ENCODE data around the gene AS3MT.

Gene AS3MT

GRCh38 chr10:102832248-102832647 lies 37.0 kb upstream of the AS3MT start:
- Histone ChIP-seq H3K4me1 (ENCODE audit: insufficient read depth, low read length) (no peaks in the 10 kb centered on the region), H3K4me3 (ENCODE audit: low read depth in 1 of 2, low read length in 2 of 2) (no peak overlapping the region), H3K4me2 (ENCODE audit: insufficient read depth, low read length) (no peak overlapping the region), H3K79me2 (ENCODE audit: insufficient read depth, low read length) (no peaks in the 10 kb centered on the region), H4K20me1 (ENCODE audit: insufficient read depth, low read length) (no peaks in the 10 kb centered on the region; the same call in 1 of the 2 replicates), H3K36me3 (ENCODE audit: insufficient read depth, low read length) (no peaks in the 10 kb centered on the region), H3K27me3 (ENCODE audit: insufficient read depth, low read length, poor library complexity) (no peaks in the 10 kb centered on the region), H3K9me3 (ENCODE audit: insufficient read depth, low read length, severe bottlenecking) (peaks cover 2% of the 10 kb centered on the region), H2AFZ (ENCODE audit: low read depth, low read length) (no peak overlapping the region), H3K27ac (ENCODE audit: low read length) (no peak overlapping the region), H3K9ac (ENCODE audit: low read depth, low read length) (no peak overlapping the region)
- DNase-seq: no peak
- no peak for ATAC-seq (ENCODE audit: insufficient read depth, low read depth)
- TF ChIP-seq CTCF (IDR thresholded peaks at IDR 0.05; ENCODE audit: borderline replicate concordance, extremely low read depth, low read length, poor library complexity, severe bottlenecking) (no peak), EZH2 (IDR thresholded peaks at IDR 0.05; ENCODE audit: borderline replicate concordance, low read depth, low read length, severe bottlenecking) (no peak)

GRCh38 chr10:102832987-102833386 lies 36.3 kb upstream of the AS3MT start:
- no peak for ATAC-seq (ENCODE audit: insufficient read depth, low read depth)
- Histone ChIP-seq H4K20me1 (ENCODE audit: insufficient read depth, low read length) (no peaks in the 10 kb centered on the region; the same call in 1 of the 2 replicates), H3K79me2 (ENCODE audit: insufficient read depth, low read length) (no peaks in the 10 kb centered on the region), H3K9me3 (ENCODE audit: insufficient read depth, low read length, severe bottlenecking) (peaks cover 9% of the 10 kb centered on the region), H3K4me1 (ENCODE audit: insufficient read depth, low read length) (no peaks in the 10 kb centered on the region), H3K4me3 (ENCODE audit: low read depth in 1 of 2, low read length in 2 of 2) (no peak overlapping the region), H3K4me2 (ENCODE audit: insufficient read depth, low read length) (no peak overlapping the region), H3K27me3 (ENCODE audit: insufficient read depth, low read length, poor library complexity) (no peaks in the 10 kb centered on the region), H3K27ac (ENCODE audit: low read length) (no peak overlapping the region), H2AFZ (ENCODE audit: low read depth, low read length) (no peak overlapping the region), H3K36me3 (ENCODE audit: insufficient read depth, low read length) (no peaks in the 10 kb centered on the region), H3K9ac (ENCODE audit: low read depth, low read length) (no peak overlapping the region)
- DNase-seq: no peak
- TF ChIP-seq EZH2 (IDR thresholded peaks at IDR 0.05; ENCODE audit: borderline replicate concordance, low read depth, low read length, severe bottlenecking) (no peak), CTCF (IDR thresholded peaks at IDR 0.05; ENCODE audit: borderline replicate concordance, extremely low read depth, low read length, poor library complexity, severe bottlenecking) (no peak)

GRCh38 chr10:102834143-102834542 lies 35.1 kb upstream of the AS3MT start:
- ATAC-seq (ENCODE audit: insufficient read depth, low read depth) (no peak), DNase-seq (no peak)
- H2AFZ ChIP-seq (ENCODE audit: low read depth, low read length): no peak overlapping the region
- no peaks in the 10 kb centered on the region; the same call in 1 of the 2 replicates for H4K20me1 ChIP-seq (ENCODE audit: insufficient read depth, low read length)
- no peak for TF ChIP-seq EZH2 (IDR thresholded peaks at IDR 0.05; ENCODE audit: borderline replicate concordance, low read depth, low read length, severe bottlenecking)
- H3K9ac ChIP-seq (ENCODE audit: low read depth, low read length): no peak overlapping the region
- no peaks in the 10 kb centered on the region for H3K4me1 ChIP-seq (ENCODE audit: insufficient read depth, low read length)
- H3K9me3 ChIP-seq (ENCODE audit: insufficient read depth, low read length, severe bottlenecking): peaks cover 9% of the 10 kb centered on the region
- H3K79me2 ChIP-seq (ENCODE audit: insufficient read depth, low read length): no peaks in the 10 kb centered on the region
- no peak overlapping the region for H3K27ac ChIP-seq (ENCODE audit: low read length)
- no peak overlapping the region for H3K4me3 ChIP-seq (ENCODE audit: low read depth in 1 of 2, low read length in 2 of 2)
- H3K36me3 ChIP-seq (ENCODE audit: insufficient read depth, low read length): no peaks in the 10 kb centered on the region
- H3K4me2 ChIP-seq (ENCODE audit: insufficient read depth, low read length): no peak overlapping the region
- H3K27me3 ChIP-seq (ENCODE audit: insufficient read depth, low read length, poor library complexity): no peaks in the 10 kb centered on the region

GRCh38 chr10:102835007-102835482 lies 34.2 kb upstream of the AS3MT start:
- no peak overlapping the region for H3K4me3 ChIP-seq (ENCODE audit: low read depth in 1 of 2, low read length in 2 of 2)
- no peak overlapping the region for H2AFZ ChIP-seq (ENCODE audit: low read depth, low read length)
- no peak overlapping the region for H3K27ac ChIP-seq (ENCODE audit: low read length)
- H3K36me3 ChIP-seq (ENCODE audit: insufficient read depth, low read length): no peaks in the 10 kb centered on the region
- H3K9ac ChIP-seq (ENCODE audit: low read depth, low read length): no peak overlapping the region
- no peaks in the 10 kb centered on the region for H3K79me2 ChIP-seq (ENCODE audit: insufficient read depth, low read length)
- no peaks in the 10 kb centered on the region for H3K27me3 ChIP-seq (ENCODE audit: insufficient read depth, low read length, poor library complexity)
- ATAC-seq (ENCODE audit: insufficient read depth, low read depth) (peak; percentile 100), DNase-seq (peak; percentile 81)
- no peaks in the 10 kb centered on the region for H3K4me1 ChIP-seq (ENCODE audit: insufficient read depth, low read length)
- TF ChIP-seq EZH2 (IDR thresholded peaks at IDR 0.05; ENCODE audit: borderline replicate concordance, low read depth, low read length, severe bottlenecking): no peak
- peak; percentile 97 for TF ChIP-seq CTCF (IDR thresholded peaks at IDR 0.05; ENCODE audit: borderline replicate concordance, extremely low read depth, low read length, poor library complexity, severe bottlenecking)
- H3K9me3 ChIP-seq (ENCODE audit: insufficient read depth, low read length, severe bottlenecking): peaks cover 9% of the 10 kb centered on the region
- H4K20me1 ChIP-seq (ENCODE audit: insufficient read depth, low read length): no peaks in the 10 kb centered on the region; the same call in 1 of the 2 replicates
- H3K4me2 ChIP-seq (ENCODE audit: insufficient read depth, low read length): no peak overlapping the region
